ENCODE data around the gene IMPDH1.

Gene IMPDH1

DNA sequence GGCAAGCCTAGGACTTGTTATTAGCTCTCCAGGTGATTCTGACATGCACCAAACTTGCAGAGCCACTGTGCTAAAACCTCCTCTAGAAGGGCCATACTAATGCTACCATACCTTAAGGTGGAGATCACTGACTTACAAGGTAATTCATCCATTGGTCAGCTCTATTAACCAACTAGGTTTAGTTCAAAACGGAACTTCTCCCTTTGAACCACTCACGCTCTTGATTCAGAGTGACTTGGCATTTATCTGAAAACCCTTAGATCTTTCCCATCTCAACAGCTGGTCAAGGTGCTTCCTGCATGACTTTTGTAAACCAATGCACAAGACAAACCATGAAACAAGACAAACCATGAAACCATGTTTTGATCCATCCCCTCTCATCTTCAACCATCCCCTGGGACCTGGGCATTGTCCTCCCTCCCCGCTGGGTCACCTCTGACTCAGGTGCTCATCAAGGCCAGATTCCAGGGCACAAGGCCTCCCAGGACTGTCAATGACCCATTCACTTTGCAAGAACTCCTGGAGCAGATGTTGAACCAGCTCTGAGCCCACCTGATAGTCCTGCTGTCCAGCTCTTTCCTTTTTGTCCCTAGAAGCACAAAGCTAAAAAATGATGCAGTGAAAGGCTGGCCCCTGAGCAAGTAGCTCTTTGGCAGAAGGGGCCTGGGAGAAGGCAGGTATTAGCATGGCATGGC lies 18.8 kb downstream of the IMPDH1 start:
- Histone ChIP-seq H2BK12ac (ENCODE audit: low read length in 2 of 2) (no peak overlapping the region), H4K91ac (ENCODE audit: low read length) (no peak overlapping the region), H3K23ac (ENCODE audit: low read length in 2 of 2) (no peak overlapping the region), H2BK5ac (ENCODE audit: low read depth, low read length, poor library complexity, severe bottlenecking) (no peak overlapping the region), H3K18ac (ENCODE audit: low read depth in 1 of 2, low read length in 2 of 2) (no peak overlapping the region), H3K27ac (ENCODE audit: low read length, poor library complexity, severe bottlenecking) (no peak overlapping the region), H4K8ac (ENCODE audit: low read length) (no peak overlapping the region), H3K4me3 (ENCODE audit: insufficient read depth in 1 of 2, low read depth in 1 of 2, low read length in 2 of 2) (no peak overlapping the region), H3K79me1 (replicated peaks; ENCODE audit: low read length, poor library complexity, severe bottlenecking) (no peaks in the 10 kb centered on the region), H3K4me1 (ENCODE audit: control insufficient read depth, insufficient read depth, low read depth, low read length) (peaks cover 6% of the 10 kb centered on the region), H2AK5ac (ENCODE audit: low read length, severe bottlenecking) (no peak overlapping the region), H3K14ac (ENCODE audit: low read length in 2 of 2) (no peak overlapping the region), H2BK15ac (ENCODE audit: low read depth, poor library complexity, severe bottlenecking) (no peak overlapping the region), H3K4ac (ENCODE audit: low read depth in 1 of 2, low read length in 2 of 2) (no peak overlapping the region), H2AFZ (ENCODE audit: low read depth, low read length) (no peak overlapping the region), H2BK120ac (ENCODE audit: low read depth, low read length) (no peak overlapping the region), H3K4me2 (ENCODE audit: low read length, poor library complexity, severe bottlenecking) (no peak overlapping the region), H3K9ac (ENCODE audit: low read length) (no peak overlapping the region), H3K36me3 (ENCODE audit: control insufficient read depth in 1 of 2, insufficient read depth in 2 of 2, low read depth in 1 of 2, low read length in 2 of 2) (peaks cover 29 to 47% of the 10 kb centered on the region in 2 experiments), H3K27me3 (ENCODE audit: control insufficient read depth in 1 of 2, insufficient read depth in 1 of 2, low read length in 2 of 2) (peaks cover 22 to 24% of the 10 kb centered on the region in 2 experiments), H3K9me3 (ENCODE audit: control insufficient read depth, low read length) (no peaks in the 10 kb centered on the region)
- no peak for DNase-seq
- 95% methylated on average over 3 of the region's 3 CpGs for WGBS

DNA sequence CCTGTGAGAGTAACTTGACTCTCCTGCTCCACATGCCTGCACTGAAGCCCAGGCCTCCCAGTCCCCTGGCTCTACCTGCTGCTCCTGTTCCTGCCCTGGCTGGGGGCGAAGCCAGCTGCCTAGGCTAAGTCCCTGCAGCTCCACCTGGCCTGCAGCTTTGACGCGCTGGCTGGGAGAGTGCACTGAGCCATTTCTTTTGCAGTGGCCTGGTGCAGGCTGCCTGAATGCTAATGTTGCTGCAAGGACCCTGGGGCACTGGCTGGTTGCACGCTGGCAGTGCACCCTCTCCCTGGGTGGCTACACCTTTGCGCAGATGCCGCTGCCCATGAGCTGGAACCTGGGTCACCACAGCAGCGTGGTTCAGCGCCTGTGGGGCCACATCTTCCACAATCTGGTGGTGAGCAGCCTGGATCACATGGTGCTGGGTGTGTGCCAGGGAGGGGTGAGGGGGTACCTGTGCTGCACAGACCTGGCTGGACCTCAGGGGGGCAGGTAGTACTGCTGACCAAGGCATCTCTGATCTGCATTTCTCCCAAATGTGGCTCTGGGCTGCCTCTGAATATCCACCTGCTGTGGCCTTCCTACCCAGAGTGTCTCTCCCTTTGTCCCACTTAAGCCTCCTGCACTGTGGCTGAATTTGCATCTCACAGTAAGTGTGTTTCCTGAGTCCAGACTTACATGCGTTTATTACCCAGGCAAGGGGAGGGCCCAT lies 20.0 kb downstream of the IMPDH1 start:
- no peak overlapping the region for H3K27ac ChIP-seq (ENCODE audit: low read length, poor library complexity, severe bottlenecking)
- WGBS = 84% methylated on average over 9 of the region's 9 CpGs
- peaks cover 22 to 24% of the 10 kb centered on the region in 2 experiments for H3K27me3 ChIP-seq (ENCODE audit: control insufficient read depth in 1 of 2, insufficient read depth in 1 of 2, low read length in 2 of 2)
- no peak overlapping the region for H4K8ac ChIP-seq (ENCODE audit: low read length)
- H2AFZ ChIP-seq (ENCODE audit: low read depth, low read length) = no peak overlapping the region
- DNase-seq = no peak
- H3K23ac ChIP-seq (ENCODE audit: low read length in 2 of 2) = no peak overlapping the region
- no peak overlapping the region for H2AK5ac ChIP-seq (ENCODE audit: low read length, severe bottlenecking)
- H3K4me2 ChIP-seq (ENCODE audit: low read length, poor library complexity, severe bottlenecking) = no peak overlapping the region
- H2BK12ac ChIP-seq (ENCODE audit: low read length in 2 of 2) = no peak overlapping the region
- no peak overlapping the region for H3K9ac ChIP-seq (ENCODE audit: low read length)
- H2BK15ac ChIP-seq (ENCODE audit: low read depth, poor library complexity, severe bottlenecking) = no peak overlapping the region
- no peak overlapping the region for H3K4ac ChIP-seq (ENCODE audit: low read depth in 1 of 2, low read length in 2 of 2)
- no peaks in the 10 kb centered on the region for H3K9me3 ChIP-seq (ENCODE audit: control insufficient read depth, low read length)
- no peaks in the 10 kb centered on the region for H3K79me1 ChIP-seq (replicated peaks; ENCODE audit: low read length, poor library complexity, severe bottlenecking)
- H4K91ac ChIP-seq (ENCODE audit: low read length) = no peak overlapping the region
- no peak overlapping the region for H3K4me3 ChIP-seq (ENCODE audit: insufficient read depth in 1 of 2, low read depth in 1 of 2, low read length in 2 of 2)
- peaks cover 18 to 36% of the 10 kb centered on the region in 2 experiments for H3K36me3 ChIP-seq (ENCODE audit: control insufficient read depth in 1 of 2, insufficient read depth in 2 of 2, low read depth in 1 of 2, low read length in 2 of 2)
- no peak overlapping the region for H3K18ac ChIP-seq (ENCODE audit: low read depth in 1 of 2, low read length in 2 of 2)
- H2BK120ac ChIP-seq (ENCODE audit: low read depth, low read length) = no peak overlapping the region
- no peak overlapping the region for H3K14ac ChIP-seq (ENCODE audit: low read length in 2 of 2)
- H3K4me1 ChIP-seq (ENCODE audit: control insufficient read depth, insufficient read depth, low read depth, low read length) = peaks cover 6% of the 10 kb centered on the region
- no peak overlapping the region for H2BK5ac ChIP-seq (ENCODE audit: low read depth, low read length, poor library complexity, severe bottlenecking)

DNA sequence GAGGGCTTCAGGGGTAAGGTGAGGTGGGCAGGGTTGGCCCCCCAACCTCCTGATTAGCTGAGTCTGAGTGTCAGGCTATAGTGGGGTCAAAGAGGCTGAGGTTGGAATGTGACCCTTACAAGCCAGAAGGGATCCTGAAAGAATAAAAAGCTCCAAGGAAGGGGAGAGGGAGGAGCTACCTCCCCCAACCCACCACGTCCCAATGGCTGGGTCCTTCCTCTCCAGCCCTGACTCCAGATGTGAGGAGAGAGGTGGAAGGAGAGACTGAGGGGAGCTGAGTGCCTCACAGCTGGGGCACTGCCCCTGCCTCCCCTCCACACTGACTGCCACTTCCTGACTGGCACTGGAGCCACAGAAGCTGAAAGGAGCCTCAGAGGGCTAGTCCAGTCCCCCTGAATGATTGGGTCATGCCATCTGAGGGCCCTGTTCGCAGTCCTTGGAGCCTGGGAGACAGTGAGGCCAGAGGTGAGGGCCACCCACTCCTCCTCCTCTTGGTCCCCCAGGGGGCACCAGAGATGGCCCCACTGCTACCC lies 20.6 kb downstream of the IMPDH1 start:
- peaks cover 12 to 29% of the 10 kb centered on the region in 2 experiments for H3K36me3 ChIP-seq (ENCODE audit: control insufficient read depth in 1 of 2, insufficient read depth in 2 of 2, low read depth in 1 of 2, low read length in 2 of 2)

DNA sequence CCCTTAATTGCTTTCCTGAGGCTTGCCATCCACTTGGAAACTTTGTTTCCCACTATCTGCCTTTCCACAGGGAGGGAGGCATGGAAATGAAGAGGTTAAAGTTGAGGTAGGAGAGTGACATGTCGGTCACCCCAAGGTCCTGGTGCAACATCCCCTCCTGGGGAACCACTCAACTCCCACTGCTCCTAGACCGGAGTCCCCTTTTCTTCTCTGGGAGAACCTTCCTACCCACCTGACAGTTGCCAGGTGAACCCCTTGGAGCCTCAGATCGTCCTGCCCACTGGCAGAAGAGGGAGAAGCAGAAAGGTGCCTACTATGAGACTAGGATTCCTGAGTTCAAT lies 21.7 kb downstream of the IMPDH1 start:
- H3K23ac ChIP-seq (ENCODE audit: low read length in 2 of 2) = no peak overlapping the region
- no peak overlapping the region for H2AK5ac ChIP-seq (ENCODE audit: low read length, severe bottlenecking)
- no peak overlapping the region for H2BK5ac ChIP-seq (ENCODE audit: low read depth, low read length, poor library complexity, severe bottlenecking)
- H4K8ac ChIP-seq (ENCODE audit: low read length) = no peak overlapping the region
- H3K4ac ChIP-seq (ENCODE audit: low read depth in 1 of 2, low read length in 2 of 2) = no peak overlapping the region
- H3K9me3 ChIP-seq (ENCODE audit: control insufficient read depth, low read length) = no peaks in the 10 kb centered on the region
- H3K18ac ChIP-seq (ENCODE audit: low read depth in 1 of 2, low read length in 2 of 2) = no peak overlapping the region
- peak overlapping the region; percentile 12 for H3K9ac ChIP-seq (ENCODE audit: low read length)
- H2BK12ac ChIP-seq (ENCODE audit: low read length in 2 of 2) = no peak overlapping the region
- H2AFZ ChIP-seq (ENCODE audit: low read depth, low read length) = no peak overlapping the region
- H3K4me3 ChIP-seq (ENCODE audit: insufficient read depth in 1 of 2, low read depth in 1 of 2, low read length in 2 of 2) = no peak overlapping the region
- H3K27ac ChIP-seq (ENCODE audit: low read length, poor library complexity, severe bottlenecking) = no peak overlapping the region
- H3K27me3 ChIP-seq (ENCODE audit: control insufficient read depth in 1 of 2, insufficient read depth in 1 of 2, low read length in 2 of 2) = peaks cover 24 to 25% of the 10 kb centered on the region in 2 experiments
- H3K14ac ChIP-seq (ENCODE audit: low read length in 2 of 2) = no peak overlapping the region
- H4K91ac ChIP-seq (ENCODE audit: low read length) = no peak overlapping the region
- peaks cover 6 to 19% of the 10 kb centered on the region in 2 experiments for H3K36me3 ChIP-seq (ENCODE audit: control insufficient read depth in 1 of 2, insufficient read depth in 2 of 2, low read depth in 1 of 2, low read length in 2 of 2)
- peaks cover 8% of the 10 kb centered on the region for H3K4me1 ChIP-seq (ENCODE audit: control insufficient read depth, insufficient read depth, low read depth, low read length)
- H2BK15ac ChIP-seq (ENCODE audit: low read depth, poor library complexity, severe bottlenecking) = no peak overlapping the region
- no peaks in the 10 kb centered on the region for H3K79me1 ChIP-seq (replicated peaks; ENCODE audit: low read length, poor library complexity, severe bottlenecking)
- no peak overlapping the region for H2BK120ac ChIP-seq (ENCODE audit: low read depth, low read length)
- DNase-seq = no peak
- no peak overlapping the region for H3K4me2 ChIP-seq (ENCODE audit: low read length, poor library complexity, severe bottlenecking)
- WGBS = 11% methylated on average over 1 of the region's 3 CpGs

More for the DNA sequence above, 20.6 kb downstream of the IMPDH1 start:
- Histone ChIP-seq H3K4me2 (ENCODE audit: low read length, poor library complexity, severe bottlenecking) (no peak overlapping the region), H3K79me1 (replicated peaks; ENCODE audit: low read length, poor library complexity, severe bottlenecking) (no peaks in the 10 kb centered on the region), H2AFZ (ENCODE audit: low read depth, low read length) (no peak overlapping the region), H4K91ac (ENCODE audit: low read length) (no peak overlapping the region), H3K27me3 (ENCODE audit: control insufficient read depth in 1 of 2, insufficient read depth in 1 of 2, low read length in 2 of 2) (peaks cover 22 to 24% of the 10 kb centered on the region in 2 experiments), H3K18ac (ENCODE audit: low read depth in 1 of 2, low read length in 2 of 2) (peak overlapping the region in 1 of 2 experiments; percentile 41), H3K9me3 (ENCODE audit: control insufficient read depth, low read length) (no peaks in the 10 kb centered on the region), H2BK15ac (ENCODE audit: low read depth, poor library complexity, severe bottlenecking) (no peak overlapping the region), H2BK12ac (ENCODE audit: low read length in 2 of 2) (no peak overlapping the region), H3K4me3 (ENCODE audit: insufficient read depth in 1 of 2, low read depth in 1 of 2, low read length in 2 of 2) (no peak overlapping the region), H4K8ac (ENCODE audit: low read length) (no peak overlapping the region), H3K9ac (ENCODE audit: low read length) (no peak overlapping the region), H3K14ac (ENCODE audit: low read length in 2 of 2) (peak overlapping the region in 1 of 2 experiments; percentile 22), H3K23ac (ENCODE audit: low read length in 2 of 2) (no peak overlapping the region), H3K27ac (ENCODE audit: low read length, poor library complexity, severe bottlenecking) (no peak overlapping the region), H2BK120ac (ENCODE audit: low read depth, low read length) (no peak overlapping the region), H2AK5ac (ENCODE audit: low read length, severe bottlenecking) (no peak overlapping the region), H3K4me1 (ENCODE audit: control insufficient read depth, insufficient read depth, low read depth, low read length) (peaks cover 6% of the 10 kb centered on the region), H2BK5ac (ENCODE audit: low read depth, low read length, poor library complexity, severe bottlenecking) (no peak overlapping the region), H3K4ac (ENCODE audit: low read depth in 1 of 2, low read length in 2 of 2) (no peak overlapping the region)
- DNase-seq = no peak
- WGBS = 67% methylated on average over 1 of the region's 2 CpGs

Data from mesenchymal stem cell (in vitro differentiated cells and primary cell).